Jurkat, Clone E6-1 (cell line): ENCODE data around the gene TRANK1. TPM values are rescaled to one million over a fixed set of nuclear protein-coding genes. Genes with fewer than 3 reads are reported as not detected.
"Not testable (repeated sequence)": the region's sequence is repeated elsewhere in the genome, so short reads cannot be mapped to it uniquely, and the experiment has no call there.

Source experiments
- DNase-seq: peaks from one replicate; pipeline ENCODE4 v3.0.0-alpha.2; 2011; ENCODE audit warnings: low read depth, low spot score
- H3K4me3 ChIP-seq: 2 replicates; pipeline ENCODE4 v1.5.1; 2011; ENCODE audit warnings: mild to moderate bottlenecking, low read length, control low read depth, moderate library complexity
- polyA plus RNA-seq: library from polyadenylated mRNA; unstranded; fragments of >200 nt; gene quantifications from one replicate; pipeline ENCODE4 v1.2.1, GENCODE V29; 2012; ENCODE audit warnings: missing spikeins; ENCODE audit not compliant: insufficient read length, insufficient read depth

Gene TRANK1
- polyA plus RNA-seq = 2.6 TPM

DNA sequence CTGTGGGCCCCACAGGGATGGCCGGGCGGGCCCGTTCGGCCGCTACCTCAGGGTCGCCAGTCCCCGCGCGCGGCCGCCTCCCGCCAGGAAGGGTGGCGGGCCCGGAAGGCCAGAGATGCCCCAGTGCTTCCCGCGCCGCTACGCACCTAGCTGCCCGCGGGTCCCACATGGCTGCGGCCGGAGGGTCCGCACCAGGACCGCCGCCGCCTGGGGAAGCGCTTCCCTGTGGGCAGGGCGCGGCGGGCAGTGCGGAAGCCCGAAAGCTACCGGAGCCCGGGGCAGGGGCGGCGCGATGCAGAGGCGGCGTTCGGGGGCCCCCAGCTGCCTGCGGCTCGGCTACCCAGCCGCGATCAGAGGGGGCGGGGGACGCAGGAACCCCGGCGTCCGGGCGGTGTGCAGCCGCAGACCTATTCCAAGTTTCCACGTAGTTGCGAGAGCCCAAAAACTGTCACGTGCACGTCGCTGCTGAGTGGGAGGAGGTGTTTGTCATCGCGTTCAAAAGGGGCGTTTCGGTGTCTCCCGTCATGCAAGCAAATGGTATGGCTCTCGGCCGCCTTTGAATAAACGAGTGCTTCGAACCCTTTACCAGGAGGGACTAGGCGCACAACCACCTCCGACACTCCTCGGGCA lies at the start of gene TRANK1:
Gene TRANK1 (minus strand): TSS at position 414 of the 630 bp plus-strand sequence. CDS start 245 bp downstream, at position 169.
- no peak within 1 kb of the TSS for H3K4me3 ChIP-seq
- DNase-seq = no peak

DNA sequence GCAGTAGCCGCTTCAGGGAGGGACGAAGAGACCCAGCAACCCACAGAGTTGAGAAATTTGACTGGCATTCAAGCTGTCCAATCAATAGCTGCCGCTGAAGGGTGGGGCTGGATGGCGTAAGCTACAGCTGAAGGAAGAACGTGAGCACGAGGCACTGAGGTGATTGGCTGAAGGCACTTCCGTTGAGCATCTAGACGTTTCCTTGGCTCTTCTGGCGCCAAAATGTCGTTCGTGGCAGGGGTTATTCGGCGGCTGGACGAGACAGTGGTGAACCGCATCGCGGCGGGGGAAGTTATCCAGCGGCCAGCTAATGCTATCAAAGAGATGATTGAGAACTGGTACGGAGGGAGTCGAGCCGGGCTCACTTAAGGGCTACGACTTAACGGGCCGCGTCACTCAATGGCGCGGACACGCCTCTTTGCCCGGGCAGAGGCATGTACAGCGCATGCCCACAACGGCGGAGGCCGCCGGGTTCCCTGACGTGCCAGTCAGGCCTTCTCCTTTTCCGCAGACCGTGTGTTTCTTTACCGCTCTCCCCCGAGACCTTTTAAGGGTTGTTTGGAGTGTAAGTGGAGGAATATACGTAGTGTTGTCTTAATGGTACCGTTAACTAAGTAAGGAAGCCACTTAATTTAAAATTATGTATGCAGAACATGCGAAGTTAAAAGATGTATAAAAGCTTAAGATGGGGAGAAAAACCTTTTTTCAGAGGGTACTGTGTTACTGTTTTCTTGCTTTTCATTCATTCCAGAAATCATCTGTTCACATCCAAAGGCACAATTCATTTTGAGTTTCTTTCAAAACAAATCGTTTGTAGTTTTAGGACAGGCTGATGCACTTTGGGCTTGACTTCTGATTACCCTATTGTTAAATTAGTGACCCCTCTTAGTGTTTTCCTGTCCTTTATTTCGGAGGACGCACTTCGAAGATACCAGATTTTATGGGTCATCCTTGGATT lies 48.8 kb upstream of the TRANK1 start, which contains the start of gene MLH1:
Gene MLH1 (plus strand): TSS at position 193 of the 958 bp plus-strand sequence. CDS start 30 bp downstream, at position 223.
- peak; percentile 100 for DNase-seq
- H3K4me3 ChIP-seq = peak within 1 kb of the TSS; percentile 82

DNA sequence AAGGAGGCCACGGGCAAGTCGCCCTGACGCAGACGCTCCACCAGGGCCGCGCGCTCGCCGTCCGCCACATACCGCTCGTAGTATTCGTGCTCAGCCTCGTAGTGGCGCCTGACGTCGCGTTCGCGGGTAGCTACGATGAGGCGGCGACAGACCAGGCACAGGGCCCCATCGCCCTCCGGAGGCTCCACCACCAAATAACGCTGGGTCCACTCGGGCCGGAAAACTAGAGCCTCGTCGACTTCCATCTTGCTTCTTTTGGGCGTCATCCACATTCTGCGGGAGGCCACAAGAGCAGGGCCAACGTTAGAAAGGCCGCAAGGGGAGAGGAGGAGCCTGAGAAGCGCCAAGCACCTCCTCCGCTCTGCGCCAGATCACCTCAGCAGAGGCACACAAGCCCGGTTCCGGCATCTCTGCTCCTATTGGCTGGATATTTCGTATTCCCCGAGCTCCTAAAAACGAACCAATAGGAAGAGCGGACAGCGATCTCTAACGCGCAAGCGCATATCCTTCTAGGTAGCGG lies 48.0 kb upstream of the TRANK1 start, which contains the start of gene EPM2AIP1:
Gene EPM2AIP1 (minus strand): TSS at position 326 of the 520 bp plus-strand sequence. CDS start 54 bp downstream, at position 272.
- no peak for DNase-seq
- H3K4me3 ChIP-seq = peak within 1 kb of the TSS; percentile 82

DNA sequence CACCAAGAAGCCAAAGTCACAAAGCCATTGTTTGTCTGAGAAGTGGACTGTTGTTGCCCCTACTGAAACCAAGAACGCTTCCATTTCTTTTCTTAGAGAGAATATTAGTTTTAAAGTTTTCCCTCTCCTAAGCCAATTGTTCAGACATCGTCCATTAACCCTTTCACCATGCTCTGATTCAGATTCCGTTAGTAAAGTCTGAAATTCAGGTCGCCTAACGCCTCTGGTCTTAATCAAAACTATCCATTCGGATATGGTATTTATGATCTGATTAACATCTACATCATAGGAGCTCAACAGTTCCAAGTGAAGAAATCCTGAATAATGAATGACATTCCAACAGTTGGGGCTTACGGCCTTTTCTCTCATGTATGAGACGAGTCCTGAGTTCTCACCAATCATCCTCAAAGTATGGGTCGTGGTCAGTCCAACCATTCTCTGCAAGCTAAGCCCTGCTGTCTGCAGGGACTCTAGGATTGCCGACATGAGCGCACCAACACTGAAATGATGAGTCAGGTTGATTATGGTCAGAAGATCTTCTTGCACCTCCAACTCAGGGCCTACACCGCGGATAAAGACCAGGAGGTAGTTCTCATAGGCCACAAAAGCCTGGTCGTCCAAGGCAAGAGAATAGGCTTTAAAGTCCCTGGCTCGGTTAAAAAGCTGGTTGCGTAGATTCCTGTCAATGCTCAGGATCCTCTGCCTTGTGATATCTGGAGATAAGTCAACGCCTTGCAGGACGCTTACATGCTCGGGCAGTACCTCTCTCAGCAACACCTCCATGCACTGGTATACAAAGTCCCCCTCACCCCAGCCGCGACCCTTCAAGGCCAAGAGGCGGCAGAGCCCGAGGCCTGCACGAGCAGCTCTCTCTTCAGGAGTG lies 47.3 kb upstream of the TRANK1 start:
- peak overlapping the region; percentile 82 for H3K4me3 ChIP-seq
- no peak for DNase-seq

DNA sequence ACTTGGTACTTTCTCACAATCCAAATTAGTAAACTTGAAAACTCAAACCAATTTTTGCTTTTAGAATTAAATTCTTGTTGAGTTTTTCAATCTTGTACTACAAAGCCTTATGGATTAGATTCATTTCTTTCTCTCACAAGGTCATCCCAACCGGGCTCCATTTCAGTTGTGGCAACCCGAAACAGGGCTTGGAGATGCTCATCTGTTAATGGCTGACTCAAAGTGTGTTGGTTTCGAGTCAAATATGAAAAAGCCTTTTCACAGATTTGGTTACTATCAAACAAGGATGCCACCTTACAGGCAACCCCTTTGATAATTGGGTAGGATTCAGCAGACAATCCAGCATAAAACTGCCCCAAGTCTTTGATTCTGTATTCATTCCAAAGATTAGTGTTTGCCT lies 46.3 kb upstream of the TRANK1 start:
- no peak overlapping the region for H3K4me3 ChIP-seq

DNA sequence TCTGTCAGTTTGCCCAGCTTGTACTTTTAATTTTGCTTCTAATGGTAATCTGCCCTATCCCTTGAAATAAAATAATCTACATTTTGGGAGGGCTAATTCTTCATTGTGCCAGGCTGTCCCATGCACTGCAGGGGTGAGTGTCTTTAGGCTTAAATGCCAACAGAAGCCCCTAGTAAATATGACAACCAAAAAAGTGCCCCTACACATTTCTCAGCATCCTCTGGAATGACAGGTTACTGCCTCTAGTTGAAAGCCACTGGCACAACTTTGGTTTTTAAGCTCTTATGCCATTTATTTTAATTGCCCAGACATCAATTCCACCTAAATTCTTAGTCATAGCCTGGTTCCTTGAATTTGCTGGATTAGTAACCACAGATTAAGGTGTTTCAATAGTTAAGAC lies 44.7 kb upstream of the TRANK1 start:
- H3K4me3 ChIP-seq = no peak overlapping the region
- DNase-seq = no peak

More for the DNA sequence above, 46.3 kb upstream of the TRANK1 start:
- DNase-seq = no peak

DNA sequence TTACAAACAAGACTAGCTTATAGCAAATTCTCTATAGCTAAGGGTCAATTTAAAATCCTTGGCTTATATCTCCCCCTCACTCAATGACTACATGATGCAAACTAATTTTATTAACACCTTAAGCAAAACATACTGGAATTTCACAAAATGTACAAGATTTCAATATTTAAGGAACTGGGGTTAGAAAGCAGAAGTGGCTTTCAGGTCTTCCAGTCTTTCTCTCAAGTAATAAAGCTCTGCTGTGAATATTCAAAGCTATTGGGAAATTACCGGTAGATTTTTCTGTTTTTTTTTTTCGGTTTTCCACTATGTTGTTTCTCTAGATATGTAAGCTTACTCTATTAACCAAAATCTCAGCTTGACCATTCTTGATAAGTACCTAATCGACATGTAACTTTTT lies 44.2 kb upstream of the TRANK1 start:
- no peak overlapping the region for H3K4me3 ChIP-seq
- DNase-seq = no peak

DNA sequence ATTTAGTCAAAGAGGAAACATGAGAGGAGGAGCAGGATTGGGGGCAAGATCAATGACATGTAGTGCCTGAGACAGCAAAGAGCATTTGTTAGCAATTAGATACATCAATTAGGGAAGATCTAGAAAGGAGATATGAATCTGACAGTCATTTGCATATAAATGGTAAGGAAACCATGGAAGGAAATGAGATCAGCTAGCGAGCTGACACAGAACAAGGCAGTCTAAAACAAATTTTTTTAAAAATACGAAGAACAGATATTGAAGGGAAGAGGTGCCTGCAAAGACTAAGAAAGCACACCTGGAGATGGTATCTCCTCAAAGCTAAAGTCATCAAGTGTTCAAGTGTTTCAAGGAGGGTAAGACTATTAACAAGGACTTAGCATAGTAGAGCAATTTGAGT lies 43.5 kb upstream of the TRANK1 start:
- DNase-seq = peak; percentile 67
- no peak overlapping the region for H3K4me3 ChIP-seq

DNA sequence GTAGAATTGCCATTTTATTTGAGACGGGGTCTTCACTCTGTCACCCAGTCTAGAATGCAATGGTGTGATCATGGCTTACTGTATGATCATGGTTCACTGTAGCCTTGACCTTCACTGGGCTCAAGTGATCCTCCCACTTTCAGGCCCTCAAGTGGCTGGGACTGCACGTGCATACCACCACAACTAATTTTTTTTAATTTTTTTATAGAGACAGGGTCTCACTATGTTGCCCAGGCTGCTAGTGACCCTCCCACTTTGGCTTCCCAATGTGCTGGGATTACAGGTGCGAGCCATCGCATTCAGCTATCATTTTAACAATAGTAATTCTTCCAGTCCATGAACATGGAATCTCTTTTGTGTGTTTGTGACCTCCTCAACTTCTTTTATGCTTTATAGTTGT lies 36.2 kb upstream of the TRANK1 start:
- H3K4me3 ChIP-seq = no peak overlapping the region
- DNase-seq = no peak

DNA sequence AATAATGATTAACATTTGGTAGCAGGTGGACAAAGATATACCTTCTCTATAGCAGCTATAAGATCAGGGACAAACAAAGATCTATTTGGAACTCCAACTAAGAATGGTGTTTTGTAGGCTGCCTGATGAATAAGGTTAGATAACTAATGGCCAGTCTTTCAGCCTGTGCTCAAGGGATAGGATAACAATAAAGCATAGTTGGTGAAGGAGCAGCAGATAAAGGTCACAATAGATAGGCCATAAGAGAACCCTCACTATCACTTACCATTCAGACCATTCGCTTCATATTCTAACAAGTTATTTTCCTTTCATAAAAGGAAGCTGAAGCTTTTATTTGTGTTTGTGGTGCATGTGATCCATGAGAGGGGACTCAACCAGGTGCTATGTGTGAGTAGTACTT lies 28.3 kb upstream of the TRANK1 start:
- no peak for DNase-seq
- no peak overlapping the region for H3K4me3 ChIP-seq

DNA sequence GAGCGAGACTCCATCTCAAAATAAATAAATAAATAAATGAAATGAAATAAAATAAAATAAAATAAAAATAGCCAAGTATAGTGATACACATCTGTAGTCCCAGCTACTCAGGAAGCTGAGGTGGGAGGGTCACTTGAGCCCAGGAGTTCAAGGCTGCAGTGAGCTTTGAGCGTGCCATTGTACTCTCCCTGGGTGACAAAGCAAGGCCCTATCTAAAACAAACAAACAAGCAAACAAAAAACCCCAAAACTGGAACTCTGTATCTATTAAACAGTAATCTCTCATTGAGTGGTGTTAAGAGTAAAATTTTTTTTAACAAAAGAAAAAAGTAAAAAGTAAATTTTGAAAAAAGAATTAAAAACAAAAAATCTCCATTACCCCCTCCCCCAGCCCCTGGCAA lies 27.3 kb upstream of the TRANK1 start:
- no peak for DNase-seq
- H3K4me3 ChIP-seq = no peak overlapping the region

DNA sequence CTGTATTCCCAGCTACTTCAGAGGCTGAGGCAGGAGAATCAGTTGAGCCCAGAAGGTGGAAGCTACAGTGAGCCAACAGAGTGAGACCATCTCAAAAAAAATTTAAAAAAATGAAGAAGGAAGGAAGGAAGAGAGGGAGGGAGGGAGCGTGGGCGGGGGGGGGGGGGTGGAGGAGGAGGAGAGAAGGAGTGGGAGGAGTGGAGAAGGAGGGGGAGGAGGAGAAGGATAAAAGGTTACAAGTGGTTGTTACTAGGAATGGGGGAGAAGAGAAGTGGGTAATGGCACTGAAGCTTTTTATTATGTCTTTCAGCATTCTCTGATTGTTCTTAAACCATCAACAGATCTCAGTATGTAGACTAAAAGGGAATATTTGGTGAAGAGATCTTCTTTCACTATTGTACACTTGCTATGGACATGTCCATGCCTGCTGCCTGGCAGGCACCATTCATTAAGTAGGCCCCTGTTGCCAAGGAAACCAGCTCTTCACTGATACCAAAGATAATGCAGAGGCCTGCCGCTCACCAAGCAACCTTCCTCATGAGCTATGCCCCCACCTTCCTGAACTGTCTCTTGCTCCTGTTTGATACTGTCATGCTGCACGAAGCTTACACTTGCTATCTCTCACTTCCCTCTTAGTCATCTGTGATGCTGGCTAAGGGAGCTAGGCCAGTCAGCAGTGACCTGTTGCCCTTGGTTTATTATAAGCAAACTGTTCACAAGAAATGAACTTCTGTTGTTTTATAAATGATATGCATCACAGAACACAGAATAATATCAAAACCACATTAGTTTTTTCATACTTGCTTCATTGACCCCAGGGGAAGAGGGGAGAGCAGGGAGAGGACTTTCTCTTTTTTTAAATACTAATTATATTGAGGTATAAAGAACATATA lies 24.9 kb upstream of the TRANK1 start:
- peak; percentile 67 for DNase-seq
- H3K4me3 ChIP-seq = no peak overlapping the region

DNA sequence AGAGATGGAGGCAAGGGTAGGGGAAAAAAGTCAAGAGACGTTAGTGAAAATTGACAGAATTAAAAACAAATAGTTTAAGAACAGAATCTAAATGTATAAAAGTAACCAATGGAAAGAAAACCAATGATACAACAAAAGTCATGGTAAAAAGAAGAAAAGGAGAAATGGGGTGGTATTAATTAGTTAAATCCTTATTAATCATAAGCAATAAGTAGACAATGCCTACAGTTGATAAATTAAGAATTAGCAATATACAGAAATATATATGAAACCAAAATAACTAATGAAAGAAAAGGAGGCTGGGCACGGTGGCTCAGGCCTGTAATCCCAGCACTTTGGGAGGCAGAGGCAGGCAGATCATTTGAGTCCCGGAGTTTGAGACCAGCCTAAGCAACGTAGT lies 24.2 kb upstream of the TRANK1 start:
- no peak overlapping the region for H3K4me3 ChIP-seq
- no peak for DNase-seq

DNA sequence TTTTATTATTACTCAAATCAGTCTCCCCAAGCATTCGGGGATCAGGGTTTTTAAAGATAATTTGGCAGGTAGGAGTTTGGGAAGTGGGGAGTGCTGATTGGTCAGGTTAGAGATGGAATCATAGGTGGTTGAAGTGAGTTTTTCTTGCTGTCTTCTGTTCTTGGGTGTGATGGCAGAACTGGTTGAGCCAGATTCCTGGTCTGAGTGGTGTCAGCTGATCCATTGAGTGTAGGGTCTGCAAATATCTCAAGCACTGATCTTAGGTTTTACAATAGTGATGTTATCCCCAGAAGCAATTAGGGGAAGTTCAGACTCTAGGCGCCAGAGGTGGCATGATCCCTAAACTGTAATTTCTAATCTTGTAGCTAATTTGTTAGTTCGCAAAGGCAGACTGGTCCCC lies 20.6 kb upstream of the TRANK1 start:
- H3K4me3 ChIP-seq = no peak overlapping the region
- DNase-seq = no peak

DNA sequence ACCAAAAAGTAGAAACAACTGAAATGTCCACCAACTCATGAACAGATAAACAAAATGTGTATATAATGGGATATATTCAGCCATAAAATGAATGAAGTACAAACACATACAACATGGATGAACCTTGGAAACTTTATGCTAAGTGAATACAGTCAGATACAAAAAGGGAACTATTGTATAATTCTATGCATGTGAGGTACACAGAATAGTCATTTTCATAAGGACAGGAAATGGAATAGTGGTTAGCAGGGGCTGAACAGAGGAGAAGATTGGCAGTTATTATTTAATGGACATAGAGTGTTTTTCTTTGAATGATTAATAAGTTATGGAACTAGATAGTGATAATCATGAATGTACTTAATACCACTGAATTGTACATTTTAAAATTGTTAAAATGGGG lies 20.0 kb upstream of the TRANK1 start:
- no peak overlapping the region for H3K4me3 ChIP-seq
- no peak for DNase-seq

DNA sequence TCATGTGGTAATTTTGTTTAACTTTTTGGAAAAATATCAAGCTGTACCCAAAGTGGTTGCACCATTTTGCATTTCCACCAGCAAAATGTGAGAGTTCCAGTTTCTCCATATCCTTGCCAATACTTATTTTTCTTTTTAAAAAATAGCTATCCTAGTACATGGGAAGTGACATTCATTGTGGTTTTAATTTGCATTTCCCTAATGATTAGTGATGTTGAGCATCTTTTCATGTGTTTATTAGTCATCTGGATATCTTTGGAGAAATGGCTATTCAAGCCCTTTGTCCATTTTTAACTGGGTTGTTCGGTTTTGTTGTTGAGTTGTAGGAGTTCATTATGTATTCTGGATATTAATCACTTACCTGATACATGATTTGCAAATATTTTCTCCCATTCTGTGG lies 19.5 kb upstream of the TRANK1 start:
- DNase-seq = no peak
- no peak overlapping the region for H3K4me3 ChIP-seq

DNA sequence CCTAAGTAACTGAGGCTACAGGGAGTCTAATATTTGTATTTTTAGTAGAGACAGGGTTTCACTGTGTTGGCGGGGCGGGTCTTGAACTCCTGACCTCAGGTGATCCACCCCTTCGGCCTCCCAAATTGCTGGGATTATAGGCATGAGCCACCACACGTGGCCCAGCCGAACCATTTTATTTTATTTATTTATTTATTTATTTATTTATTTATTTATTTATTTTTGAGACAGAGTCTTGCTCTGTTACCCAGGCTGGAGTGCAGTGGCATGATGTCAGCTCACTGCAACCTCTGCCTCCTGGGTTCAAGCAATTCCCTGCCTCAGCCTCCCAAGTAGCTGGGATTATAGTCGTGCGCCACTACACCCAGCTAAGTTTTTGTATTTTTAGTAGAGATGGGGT lies 18.2 kb upstream of the TRANK1 start:
- not testable (repeated sequence) for H3K4me3 ChIP-seq, DNase-seq

DNA sequence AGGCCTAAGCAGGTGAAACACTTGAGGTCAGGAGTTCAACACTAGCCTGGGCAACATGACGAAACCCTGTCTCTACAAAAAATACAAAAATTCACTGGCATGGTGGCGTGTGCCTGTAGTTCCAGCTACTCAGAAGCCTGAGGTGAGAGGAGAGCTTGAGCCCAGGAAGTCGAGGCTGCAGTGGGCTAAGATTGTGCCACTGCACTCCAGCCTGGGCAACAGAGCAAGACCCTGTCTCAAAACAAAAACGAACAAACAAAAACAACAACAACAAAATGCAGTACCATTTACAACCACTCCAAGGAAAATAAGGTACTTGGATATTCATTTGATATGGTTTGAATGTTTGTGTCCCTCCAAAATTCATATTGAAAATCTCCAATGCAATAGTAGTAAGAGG lies 15.6 kb upstream of the TRANK1 start:
- no peak overlapping the region for H3K4me3 ChIP-seq
- DNase-seq = no peak
